ENCODE data around the gene FOXN3.

Gene FOXN3

DNA sequence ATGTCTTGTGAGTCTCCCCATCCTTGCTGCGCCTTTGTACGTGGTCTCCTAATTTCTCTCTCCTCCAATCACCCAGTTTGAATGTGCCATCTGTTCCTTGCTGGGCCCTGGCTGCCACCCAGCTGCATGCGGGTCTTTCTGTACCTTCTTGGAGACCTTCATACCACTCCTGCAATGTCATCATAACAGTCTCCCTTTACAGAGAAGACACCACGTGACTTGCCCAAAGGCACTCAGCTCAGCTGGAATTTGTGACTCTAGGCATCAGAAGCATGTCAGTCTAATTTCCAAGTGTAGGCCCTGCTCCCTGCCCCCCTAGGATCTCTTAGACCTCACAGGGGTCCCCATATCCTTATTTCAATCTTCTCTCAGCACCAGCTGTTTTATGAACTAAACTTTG is 308.4 kb downstream of the FOXN3 start:
- DNase-seq (ENCODE audit: low read depth in 1 of 2, low spot score in 1 of 2) = no peak

DNA sequence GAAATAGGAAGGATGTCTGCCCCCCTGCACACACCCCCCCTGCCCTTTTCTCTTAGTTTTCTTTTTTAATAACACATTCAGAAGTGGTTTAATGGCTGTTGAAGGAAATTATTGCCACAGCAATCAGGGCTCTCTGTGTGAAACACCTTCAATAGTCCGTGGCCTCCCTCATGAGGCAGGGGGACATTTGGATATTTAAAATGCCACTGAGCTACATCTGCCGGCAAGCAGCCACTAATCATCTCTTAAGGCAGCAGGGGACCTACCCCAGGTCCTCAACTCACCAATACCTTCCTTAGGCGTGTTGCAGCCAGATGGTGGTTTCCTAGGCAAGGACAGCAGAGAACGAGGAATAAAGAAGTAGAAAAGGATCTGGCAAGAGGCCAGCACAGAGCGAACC is 309.4 kb downstream of the FOXN3 start:
- no peak for DNase-seq (ENCODE audit: low read depth in 1 of 2, low spot score in 1 of 2)

Data from activated CD4-positive, alpha-beta T cell treated with anti-CD3 and anti-CD28 coated beads, Interleukin-2, amount 50 U/mL, for 24 hours (primary cell).